SK-N-SH treated with all-trans-retinoic acid at 6 μM for 48 hours (cell line): Measurements from ENCODE around the gene HTT.

Source experiments
- ATAC-seq: fragments of 200-7000 bp; cut with Tn5 transposase; 3 replicates; pipeline ENCODE4 v1.9.1; 2020; ENCODE audit warnings: mild to moderate bottlenecking, moderate library complexity
- ARNTL ChIP-seq: fragments of 450-650 bp; formaldehyde crosslinking; IDR thresholded peaks from 2 replicates; pipeline ENCODE4 v1.5.0; 2020; ENCODE audit warnings: low read depth, mild to moderate bottlenecking, moderate library complexity, borderline replicate concordance
- BACH2 ChIP-seq: fragments of 250-450 bp; sonication (Bioruptor Pico); IDR thresholded peaks from 2 replicates; pipeline ENCODE4 v1.9.0; 2021; ENCODE audit warnings: mild to moderate bottlenecking, borderline replicate concordance
- ESRRG ChIP-seq: fragments of 250-450 bp; sonication (Bioruptor Pico); IDR thresholded peaks from 2 replicates; pipeline ENCODE4 v1.6.1; 2021; ENCODE audit warnings: mild to moderate bottlenecking
- GLIS3 ChIP-seq: fragments of 250-450 bp; sonication (Bioruptor Pico); IDR thresholded peaks from 2 replicates; pipeline ENCODE4 v1.5.0; 2020; ENCODE audit warnings: mild to moderate bottlenecking, moderate library complexity
- ISL1 ChIP-seq: fragments of 250-450 bp; sonication (Bioruptor Pico); IDR thresholded peaks from 2 replicates; pipeline ENCODE4 v2.1.2; 2022; ENCODE audit warnings: mild to moderate bottlenecking, moderate library complexity
- OSR1 ChIP-seq: fragments of 250-450 bp; sonication (Bioruptor Pico); IDR thresholded peaks from 2 replicates; pipeline ENCODE4 v1.8.0; 2022; ENCODE audit warnings: moderate library complexity, mild to moderate bottlenecking, inconsistent platforms
- PPARA ChIP-seq: fragments of 250-450 bp; sonication (Bioruptor Pico); IDR thresholded peaks from 2 replicates; pipeline ENCODE4 v1.5.0; 2020; ENCODE audit warnings: mild to moderate bottlenecking, borderline replicate concordance
- TCF4 ChIP-seq: fragments of 250-450 bp; sonication (Bioruptor Pico); IDR thresholded peaks from 2 replicates; pipeline ENCODE4 v1.8.0; 2021; ENCODE audit warnings: mild to moderate bottlenecking, moderate library complexity, borderline replicate concordance
- ZC3H10 ChIP-seq: fragments of 250-450 bp; sonication (Bioruptor Pico); IDR thresholded peaks from 2 replicates; pipeline ENCODE4 v1.5.1; 2021; ENCODE audit warnings: mild to moderate bottlenecking, moderate library complexity
- ZFP3 ChIP-seq: fragments of 250-450 bp; sonication (Bioruptor Pico); IDR thresholded peaks from 2 replicates; pipeline ENCODE4 v1.5.0; 2020; ENCODE audit warnings: mild to moderate bottlenecking, moderate library complexity
- ZFP30 ChIP-seq: fragments of 450-650 bp; formaldehyde crosslinking; IDR thresholded peaks from 2 replicates; pipeline ENCODE4 v1.5.0; 2022; ENCODE audit warnings: mild to moderate bottlenecking, moderate library complexity
- ZNF565 ChIP-seq: fragments of 450-650 bp; formaldehyde crosslinking; conservative IDR thresholded peaks from 2 replicates; pipeline ENCODE4 v1.5.0; 2020; ENCODE audit warnings: low read depth, mild to moderate bottlenecking, moderate library complexity
- ZNF70 ChIP-seq: fragments of 450-650 bp; formaldehyde crosslinking; IDR thresholded peaks from 2 replicates; pipeline ENCODE4 v1.5.0; 2020; ENCODE audit warnings: mild to moderate bottlenecking, moderate library complexity
- ZNF8 ChIP-seq: fragments of 450-650 bp; formaldehyde crosslinking; IDR thresholded peaks from 2 replicates; pipeline ENCODE4 v1.5.0; 2020; ENCODE audit warnings: mild to moderate bottlenecking, moderate library complexity
- TF ChIP-seq, protein P1 (sequence below): fragments of 250-450 bp; sonication (Bioruptor Pico); IDR thresholded peaks from 2 replicates; pipeline ENCODE4 v1.8.0; 2021; ENCODE audit warnings: low read depth, mild to moderate bottlenecking, moderate library complexity, borderline replicate concordance
- TF ChIP-seq, protein P2 (sequence below): fragments of 250-450 bp; sonication (Bioruptor Pico); IDR thresholded peaks from 2 replicates; pipeline ENCODE4 v1.5.1; 2020; ENCODE audit warnings: low read depth, mild to moderate bottlenecking, moderate library complexity
- TF ChIP-seq, protein P3 (sequence below): fragments of 250-450 bp; sonication (Bioruptor Pico); IDR thresholded peaks from 2 replicates; pipeline ENCODE4 v1.5.1; 2021; ENCODE audit warnings: mild to moderate bottlenecking, moderate library complexity
- TF ChIP-seq, protein P4 (sequence below): fragments of 250-450 bp; sonication (Bioruptor Pico); IDR thresholded peaks from 2 replicates; pipeline ENCODE4 v1.5.0; 2020; ENCODE audit warnings: mild to moderate bottlenecking, moderate library complexity
- TF ChIP-seq, protein P5 (sequence below): fragments of 250-450 bp; sonication (Bioruptor Pico); IDR thresholded peaks from 2 replicates; pipeline ENCODE4 v1.8.0; 2020; ENCODE audit warnings: mild to moderate bottlenecking, moderate library complexity, borderline replicate concordance

The HTT gene

DNA sequence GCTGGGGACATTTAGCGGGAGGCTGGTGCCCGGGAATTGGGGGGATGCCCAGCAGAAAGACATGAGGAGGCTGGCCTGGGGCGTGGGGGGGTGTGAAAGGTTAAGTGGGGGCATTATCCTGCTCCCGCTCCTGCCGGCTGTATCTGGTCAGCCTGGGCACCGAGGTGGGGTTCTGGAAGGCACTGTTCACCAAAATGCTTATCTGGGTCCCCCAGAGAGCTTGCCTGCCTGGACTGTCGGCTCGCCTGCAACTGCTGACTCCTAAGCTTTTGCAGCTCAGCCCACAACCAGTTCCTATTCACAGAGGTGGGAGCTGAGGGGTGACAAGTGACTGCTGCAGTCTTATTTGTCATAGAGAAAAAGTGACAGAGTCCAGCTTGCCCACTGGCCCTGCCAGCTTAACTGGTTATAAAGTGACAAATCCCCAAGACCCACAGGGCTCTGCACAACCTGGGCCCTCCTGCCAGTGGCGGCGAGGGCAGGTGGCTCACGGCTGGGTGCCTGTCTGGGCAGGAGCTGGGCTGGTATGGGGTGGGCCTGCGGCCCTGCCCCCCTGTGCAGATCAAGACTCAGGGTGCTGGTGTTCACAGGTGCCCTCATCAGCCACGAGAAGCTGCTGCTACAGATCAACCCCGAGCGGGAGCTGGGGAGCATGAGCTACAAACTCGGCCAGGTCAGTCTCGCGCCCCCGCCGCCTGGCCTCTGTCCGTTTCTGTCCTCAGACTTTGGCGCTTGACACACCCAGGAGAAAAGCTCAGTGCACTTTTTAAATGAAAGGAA lies 150.8 kb downstream of the HTT start:
- TF ChIP-seq OSR1 (CRISPR knock-in tag) (no peak), PPARA (CRISPR knock-in tag) (no peak)
- TF ChIP-seq, protein P1, sequence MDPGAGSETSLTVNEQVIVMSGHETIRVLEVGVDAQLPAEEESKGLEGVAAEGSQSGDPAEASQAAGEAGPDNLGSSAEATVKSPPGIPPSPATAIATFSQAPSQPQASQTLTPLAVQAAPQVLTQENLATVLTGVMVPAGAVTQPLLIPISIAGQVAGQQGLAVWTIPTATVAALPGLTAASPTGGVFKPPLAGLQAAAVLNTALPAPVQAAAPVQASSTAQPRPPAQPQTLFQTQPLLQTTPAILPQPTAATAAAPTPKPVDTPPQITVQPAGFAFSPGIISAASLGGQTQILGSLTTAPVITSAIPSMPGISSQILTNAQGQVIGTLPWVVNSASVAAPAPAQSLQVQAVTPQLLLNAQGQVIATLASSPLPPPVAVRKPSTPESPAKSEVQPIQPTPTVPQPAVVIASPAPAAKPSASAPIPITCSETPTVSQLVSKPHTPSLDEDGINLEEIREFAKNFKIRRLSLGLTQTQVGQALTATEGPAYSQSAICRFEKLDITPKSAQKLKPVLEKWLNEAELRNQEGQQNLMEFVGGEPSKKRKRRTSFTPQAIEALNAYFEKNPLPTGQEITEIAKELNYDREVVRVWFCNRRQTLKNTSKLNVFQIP (CRISPR knock-in tag) = no peak
- TF ChIP-seq, protein P2, sequence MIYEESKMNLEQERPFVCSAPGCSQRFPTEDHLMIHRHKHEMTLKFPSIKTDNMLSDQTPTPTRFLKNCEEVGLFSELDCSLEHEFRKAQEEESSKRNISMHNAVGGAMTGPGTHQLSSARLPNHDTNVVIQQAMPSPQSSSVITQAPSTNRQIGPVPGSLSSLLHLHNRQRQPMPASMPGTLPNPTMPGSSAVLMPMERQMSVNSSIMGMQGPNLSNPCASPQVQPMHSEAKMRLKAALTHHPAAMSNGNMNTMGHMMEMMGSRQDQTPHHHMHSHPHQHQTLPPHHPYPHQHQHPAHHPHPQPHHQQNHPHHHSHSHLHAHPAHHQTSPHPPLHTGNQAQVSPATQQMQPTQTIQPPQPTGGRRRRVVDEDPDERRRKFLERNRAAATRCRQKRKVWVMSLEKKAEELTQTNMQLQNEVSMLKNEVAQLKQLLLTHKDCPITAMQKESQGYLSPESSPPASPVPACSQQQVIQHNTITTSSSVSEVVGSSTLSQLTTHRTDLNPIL (CRISPR knock-in tag) = no peak
- TF ChIP-seq, protein P3, sequence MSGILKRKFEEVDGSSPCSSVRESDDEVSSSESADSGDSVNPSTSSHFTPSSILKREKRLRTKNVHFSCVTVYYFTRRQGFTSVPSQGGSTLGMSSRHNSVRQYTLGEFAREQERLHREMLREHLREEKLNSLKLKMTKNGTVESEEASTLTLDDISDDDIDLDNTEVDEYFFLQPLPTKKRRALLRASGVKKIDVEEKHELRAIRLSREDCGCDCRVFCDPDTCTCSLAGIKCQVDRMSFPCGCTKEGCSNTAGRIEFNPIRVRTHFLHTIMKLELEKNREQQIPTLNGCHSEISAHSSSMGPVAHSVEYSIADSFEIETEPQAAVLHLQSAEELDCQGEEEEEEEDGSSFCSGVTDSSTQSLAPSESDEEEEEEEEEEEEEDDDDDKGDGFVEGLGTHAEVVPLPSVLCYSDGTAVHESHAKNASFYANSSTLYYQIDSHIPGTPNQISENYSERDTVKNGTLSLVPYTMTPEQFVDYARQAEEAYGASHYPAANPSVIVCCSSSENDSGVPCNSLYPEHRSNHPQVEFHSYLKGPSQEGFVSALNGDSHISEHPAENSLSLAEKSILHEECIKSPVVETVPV = no peak
- TF ChIP-seq, all 23 proteins: peak for 0
- ATAC-seq = no peak

DNA sequence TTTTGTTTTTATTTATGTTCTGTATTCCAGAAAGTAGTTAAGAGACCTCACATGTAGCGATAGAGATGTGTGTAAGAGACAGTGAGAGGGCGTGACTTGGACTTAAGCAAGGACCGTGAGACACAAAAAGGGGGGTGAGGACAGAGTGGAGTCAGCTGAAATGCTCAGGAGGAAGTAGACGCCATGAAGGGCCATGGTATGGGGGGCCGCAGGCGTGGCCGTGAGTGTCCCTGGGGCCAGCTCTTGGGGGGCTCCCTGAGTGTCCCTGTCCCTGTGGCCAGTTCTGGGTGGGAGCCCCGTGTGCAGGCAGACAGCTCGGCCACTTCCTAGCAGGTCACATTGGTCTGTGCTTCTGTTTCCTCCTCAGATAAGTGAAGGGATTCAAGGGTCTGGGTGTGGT lies 151.5 kb downstream of the HTT start:
- TF ChIP-seq ISL1 (no peak), OSR1 (CRISPR knock-in tag) (no peak), ZNF565 (no peak), ZC3H10 (CRISPR knock-in tag) (no peak), ARNTL (no peak), ZNF70 (CRISPR knock-in tag) (no peak), ZNF8 (CRISPR knock-in tag) (no peak), BACH2 (CRISPR knock-in tag) (no peak), ESRRG (CRISPR knock-in tag) (no peak), ZFP30 (CRISPR knock-in tag) (no peak), GLIS3 (CRISPR knock-in tag) (no peak), TCF4 (CRISPR knock-in tag) (no peak), ZFP3 (CRISPR knock-in tag) (no peak), PPARA (CRISPR knock-in tag) (no peak)
- TF ChIP-seq, protein P4, sequence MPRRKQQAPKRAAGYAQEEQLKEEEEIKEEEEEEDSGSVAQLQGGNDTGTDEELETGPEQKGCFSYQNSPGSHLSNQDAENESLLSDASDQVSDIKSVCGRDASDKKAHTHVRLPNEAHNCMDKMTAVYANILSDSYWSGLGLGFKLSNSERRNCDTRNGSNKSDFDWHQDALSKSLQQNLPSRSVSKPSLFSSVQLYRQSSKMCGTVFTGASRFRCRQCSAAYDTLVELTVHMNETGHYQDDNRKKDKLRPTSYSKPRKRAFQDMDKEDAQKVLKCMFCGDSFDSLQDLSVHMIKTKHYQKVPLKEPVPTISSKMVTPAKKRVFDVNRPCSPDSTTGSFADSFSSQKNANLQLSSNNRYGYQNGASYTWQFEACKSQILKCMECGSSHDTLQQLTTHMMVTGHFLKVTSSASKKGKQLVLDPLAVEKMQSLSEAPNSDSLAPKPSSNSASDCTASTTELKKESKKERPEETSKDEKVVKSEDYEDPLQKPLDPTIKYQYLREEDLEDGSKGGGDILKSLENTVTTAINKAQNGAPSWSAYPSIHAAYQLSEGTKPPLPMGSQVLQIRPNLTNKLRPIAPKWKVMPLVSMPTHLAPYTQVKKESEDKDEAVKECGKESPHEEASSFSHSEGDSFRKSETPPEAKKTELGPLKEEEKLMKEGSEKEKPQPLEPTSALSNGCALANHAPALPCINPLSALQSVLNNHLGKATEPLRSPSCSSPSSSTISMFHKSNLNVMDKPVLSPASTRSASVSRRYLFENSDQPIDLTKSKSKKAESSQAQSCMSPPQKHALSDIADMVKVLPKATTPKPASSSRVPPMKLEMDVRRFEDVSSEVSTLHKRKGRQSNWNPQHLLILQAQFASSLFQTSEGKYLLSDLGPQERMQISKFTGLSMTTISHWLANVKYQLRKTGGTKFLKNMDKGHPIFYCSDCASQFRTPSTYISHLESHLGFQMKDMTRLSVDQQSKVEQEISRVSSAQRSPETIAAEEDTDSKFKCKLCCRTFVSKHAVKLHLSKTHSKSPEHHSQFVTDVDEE = no peak
- TF ChIP-seq, protein P5, sequence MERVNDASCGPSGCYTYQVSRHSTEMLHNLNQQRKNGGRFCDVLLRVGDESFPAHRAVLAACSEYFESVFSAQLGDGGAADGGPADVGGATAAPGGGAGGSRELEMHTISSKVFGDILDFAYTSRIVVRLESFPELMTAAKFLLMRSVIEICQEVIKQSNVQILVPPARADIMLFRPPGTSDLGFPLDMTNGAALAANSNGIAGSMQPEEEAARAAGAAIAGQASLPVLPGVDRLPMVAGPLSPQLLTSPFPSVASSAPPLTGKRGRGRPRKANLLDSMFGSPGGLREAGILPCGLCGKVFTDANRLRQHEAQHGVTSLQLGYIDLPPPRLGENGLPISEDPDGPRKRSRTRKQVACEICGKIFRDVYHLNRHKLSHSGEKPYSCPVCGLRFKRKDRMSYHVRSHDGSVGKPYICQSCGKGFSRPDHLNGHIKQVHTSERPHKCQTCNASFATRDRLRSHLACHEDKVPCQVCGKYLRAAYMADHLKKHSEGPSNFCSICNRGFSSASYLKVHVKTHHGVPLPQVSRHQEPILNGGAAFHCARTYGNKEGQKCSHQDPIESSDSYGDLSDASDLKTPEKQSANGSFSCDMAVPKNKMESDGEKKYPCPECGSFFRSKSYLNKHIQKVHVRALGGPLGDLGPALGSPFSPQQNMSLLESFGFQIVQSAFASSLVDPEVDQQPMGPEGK (CRISPR knock-in tag) = no peak
- TF ChIP-seq, protein P2 (CRISPR knock-in tag) = no peak
- TF ChIP-seq, protein P3 = no peak
- no peak for ATAC-seq
